K562 (cell line): ENCODE results near the gene TBC1D20. TPM values are rescaled to one million over a fixed set of nuclear protein-coding genes. Genes with fewer than 3 reads are reported as not detected.
A peak's percentile ranks its signal among the peaks of the same experiment; 100 is the strongest.

Experiments
- BRF1 ChIP-seq: IDR thresholded peaks from 3 replicates; pipeline ENCODE4 v1.6.1; 2011; ENCODE audit warnings: borderline replicate concordance, mild to moderate bottlenecking; ENCODE audit not compliant: insufficient read length; ENCODE audit errors: extremely low read depth
- CCAR2 ChIP-seq: fragments of 200-400 bp; formaldehyde crosslinking; IDR thresholded peaks from 2 replicates; pipeline ENCODE4 v1.6.1; 2017; ENCODE audit warnings: mild to moderate bottlenecking, low read depth, low read length
- ELF1 ChIP-seq: fragments of 200-800 bp; sonication (Bioruptor generic); IDR thresholded peaks from 2 replicates; pipeline ENCODE4 v1.6.1; 2016; ENCODE audit warnings: missing genetic modification characterization, missing compliant biosample characterization
- FOXK1 ChIP-seq: sonication (generic); formaldehyde crosslinking; IDR thresholded peaks from 2 replicates; pipeline ENCODE4 v1.8.0; 2022; ENCODE audit warnings: missing genetic modification reagents, mild to moderate bottlenecking, borderline replicate concordance
- HDAC3 ChIP-seq: fragments of 450-650 bp; IDR thresholded peaks from 2 replicates; pipeline ENCODE4 v1.6.1; 2018; ENCODE audit warnings: borderline replicate concordance, mild to moderate bottlenecking, moderate library complexity; ENCODE audit not compliant: partially characterized antibody
- ID3 ChIP-seq, 2 experiments: fragments of 250-450 bp in 1 of 2; fragments of 450-650 bp in 1 of 2; sonication (Bioruptor Pico) in 1 of 2; IDR thresholded peaks; 2 replicates each; pipeline versions ENCODE4 v1.6.1 to v1.8.0; 2016 to 2021; ENCODE audit warnings: mild to moderate bottlenecking in 2 of 2, moderate library complexity in 2 of 2, missing compliant biosample characterization in 1 of 2, missing genetic modification characterization in 1 of 2
- IRF2 ChIP-seq: sonication (generic); formaldehyde crosslinking; IDR thresholded peaks from 2 replicates; pipeline ENCODE4 v1.8.1; 2022; ENCODE audit warnings: mild to moderate bottlenecking, missing genetic modification reagents
- L3MBTL2 ChIP-seq: fragments of 450-650 bp; IDR thresholded peaks from 2 replicates; pipeline ENCODE4 v1.6.1; 2016; ENCODE audit warnings: mild to moderate bottlenecking, moderate library complexity
- MITF ChIP-seq: IDR thresholded peaks from 2 replicates; pipeline ENCODE4 v1.6.1; 2014; ENCODE audit warnings: antibody characterized with exemption
- NFIX ChIP-seq: fragments of 250-450 bp; sonication (Bioruptor Pico); IDR thresholded peaks from 2 replicates; pipeline ENCODE4 v1.4.0; 2020; ENCODE audit warnings: low read depth, mild to moderate bottlenecking, moderate library complexity
- POLR2G ChIP-seq: fragments of 200-400 bp; formaldehyde crosslinking; IDR thresholded peaks from 2 replicates; pipeline ENCODE4 v1.6.1; 2017; ENCODE audit warnings: low read depth, mild to moderate bottlenecking, antibody characterized with exemption, low read length, moderate library complexity
- SMAD2 ChIP-seq: fragments of 150-350 bp; IDR thresholded peaks from 2 replicates; pipeline ENCODE4 v1.6.1; 2014; ENCODE audit warnings: low read depth, mild to moderate bottlenecking, low read length
- TCF3 ChIP-seq: sonication (generic); formaldehyde crosslinking; IDR thresholded peaks from 2 replicates; pipeline ENCODE4 v1.4.0; 2020; ENCODE audit warnings: mild to moderate bottlenecking, missing genetic modification reagents
- USF2 ChIP-seq: sonication (generic); formaldehyde crosslinking; IDR thresholded peaks from 2 replicates; pipeline ENCODE4 v1.5.0; 2020; ENCODE audit warnings: missing genetic modification reagents
- ZBTB9 ChIP-seq: fragments of 450-650 bp; formaldehyde crosslinking; IDR thresholded peaks from 2 replicates; pipeline ENCODE4 v1.4.0; 2020; ENCODE audit warnings: mild to moderate bottlenecking, moderate library complexity
- ZC3H8 ChIP-seq: fragments of 450-650 bp; IDR thresholded peaks from 2 replicates; pipeline ENCODE4 v1.6.1; 2017
- ZNF124 ChIP-seq: sonication (generic); formaldehyde crosslinking; IDR thresholded peaks from 2 replicates; pipeline ENCODE4 v1.8.1; 2022; ENCODE audit warnings: missing genetic modification reagents
- ZNF217 ChIP-seq: sonication (generic); formaldehyde crosslinking; IDR thresholded peaks from 2 replicates; pipeline ENCODE4 v1.8.0; 2022; ENCODE audit warnings: mild to moderate bottlenecking, missing genetic modification reagents
- ZNF277 ChIP-seq: fragments of 250-450 bp; sonication (Bioruptor Pico); IDR thresholded peaks from 2 replicates; pipeline ENCODE4 v1.8.0; 2022; ENCODE audit warnings: inconsistent platforms, mild to moderate bottlenecking, moderate library complexity, borderline replicate concordance
- ZNF354B ChIP-seq: fragments of 250-450 bp; sonication (Bioruptor Pico); IDR thresholded peaks from 2 replicates; pipeline ENCODE4 v1.4.0; 2020
- ZNF551 ChIP-seq: fragments of 250-450 bp; sonication (Bioruptor Pico); IDR thresholded peaks from 2 replicates; pipeline ENCODE4 v1.5.0; 2021; ENCODE audit warnings: mild to moderate bottlenecking, moderate library complexity
- ZNF584 ChIP-seq: fragments of 200-800 bp; sonication (Bioruptor generic); IDR thresholded peaks from 2 replicates; pipeline ENCODE4 v1.6.1; 2016; ENCODE audit warnings: low read depth, mild to moderate bottlenecking, missing genetic modification characterization, missing compliant biosample characterization
- ZNF780A ChIP-seq: fragments of 250-450 bp; sonication (Bioruptor Pico); IDR thresholded peaks from 2 replicates; pipeline ENCODE4 v1.5.0; 2021; ENCODE audit warnings: mild to moderate bottlenecking
- polyA plus RNA-seq, 8 experiments: library from polyadenylated mRNA; depleted of rRNA in 4 of 8; stranded (reverse) in 5 of 8; unstranded in 3 of 8; fragments of >200 nt; fragmentation: Nextera tagmentation in 2 of 8; fragmentation: Illumina TruSeq in 1 of 8; extraction: Ambion mirVana in 2 of 8; extraction: Trizol in 1 of 8; gene quantifications; 2 replicates each; pipeline versions ENCODE4 v1.2.1 to v1.2.3, GENCODE V29; 2011 to 2014; ENCODE audit warnings: inconsistent platforms in 1 of 8, missing spikeins in 1 of 8
- total RNA-seq, 7 experiments: library from RNA; depleted of rRNA in 6 of 7; stranded (reverse); fragments of >200 nt in 6 of 7; fragmentation: Illumina TruSeq in 2 of 7; extraction: Trizol in 2 of 7; gene quantifications; 2 replicates each; pipeline versions ENCODE4 v1.2.1 to v1.2.3, GENCODE V29; 2011 to 2021; ENCODE audit warnings: low replicate concordance in 1 of 7

The TBC1D20 gene
- total and polyA plus RNA-seq, 9 of the 15 experiments (the other 6 are each of a cell fraction or from before 2014, with no cell fraction given): 7.0 to 25.3 (median 15.1) TPM

- TF ChIP-seq USF2: no peak
- TF ChIP-seq ZC3H8: no peak
- TF ChIP-seq ZNF551 (CRISPR knock-in tag): no peak
- no peak for TF ChIP-seq ID3 (CRISPR knock-in tag; IDR thresholded peaks at IDR 0.05)
- peak; percentile 90 for TF ChIP-seq ID3 (tag; IDR thresholded peaks at IDR 0.05)
- TF ChIP-seq MITF: 0 out of 2 replicates have a peak, but pooled peaks have one; percentile 22
- TF ChIP-seq SMAD2: no peak
- TF ChIP-seq ELF1: no peak
- TF ChIP-seq POLR2G: no peak
- peak; percentile 42; the same call in 1 of the 2 replicates for TF ChIP-seq L3MBTL2
- TF ChIP-seq CCAR2: no peak
- no peak for TF ChIP-seq ZNF217 (CRISPR knock-in tag)
- TF ChIP-seq NFIX (CRISPR knock-in tag): no peak
- TF ChIP-seq TCF3 (CRISPR knock-in tag): peak; percentile 57
- TF ChIP-seq HDAC3: peak; percentile 49
- no peak for TF ChIP-seq ZNF124
- TF ChIP-seq ZBTB9 (CRISPR knock-in tag): no peak
- no peak for TF ChIP-seq BRF1
- TF ChIP-seq ZNF277 (CRISPR knock-in tag): no peak
- TF ChIP-seq ZNF354B: no peak
- TF ChIP-seq FOXK1 (CRISPR knock-in tag): 0 out of 2 replicates have a peak, but pooled peaks have one; percentile 58
- TF ChIP-seq ZNF780A (CRISPR knock-in tag): no peak
- TF ChIP-seq ZNF584 (CRISPR knock-in tag): peak; percentile 40; the same call in 1 of the 2 replicates
- no peak for TF ChIP-seq IRF2
These were observed 60.4 kb downstream of the TBC1D20 start (continued) for GRCh38 chr20:401682-402495.
